SK-N-SH treated with all-trans-retinoic acid at 6 μM for 48 hours (cell line): ENCODE measurements around the gene UQCRC1.

Experiments used
- BACH2 ChIP-seq: fragments of 250-450 bp; sonication (Bioruptor Pico); IDR thresholded peaks from 2 replicates; pipeline ENCODE4 v1.9.0; 2021; ENCODE audit warnings: mild to moderate bottlenecking, borderline replicate concordance
- CREB5 ChIP-seq: fragments of 250-450 bp; sonication (Bioruptor Pico); IDR thresholded peaks from 2 replicates; pipeline ENCODE4 v1.5.1; 2020; ENCODE audit warnings: low read depth, mild to moderate bottlenecking, moderate library complexity
- GLIS3 ChIP-seq: fragments of 250-450 bp; sonication (Bioruptor Pico); IDR thresholded peaks from 2 replicates; pipeline ENCODE4 v1.5.0; 2020; ENCODE audit warnings: mild to moderate bottlenecking, moderate library complexity
- RARB ChIP-seq: fragments of 250-450 bp; sonication (Bioruptor Pico); IDR thresholded peaks from 2 replicates; pipeline ENCODE4 v1.8.0; 2021; ENCODE audit warnings: mild to moderate bottlenecking, moderate library complexity
- TCF4 ChIP-seq: fragments of 250-450 bp; sonication (Bioruptor Pico); IDR thresholded peaks from 2 replicates; pipeline ENCODE4 v1.8.0; 2021; ENCODE audit warnings: mild to moderate bottlenecking, moderate library complexity, borderline replicate concordance
- TOX ChIP-seq: fragments of 250-450 bp; sonication (Bioruptor Pico); IDR thresholded peaks from 2 replicates; pipeline ENCODE4 v1.8.0; 2021; ENCODE audit warnings: mild to moderate bottlenecking, moderate library complexity, borderline replicate concordance
- ZFP3 ChIP-seq: fragments of 250-450 bp; sonication (Bioruptor Pico); IDR thresholded peaks from 2 replicates; pipeline ENCODE4 v1.5.0; 2020; ENCODE audit warnings: mild to moderate bottlenecking, moderate library complexity
- ZFP30 ChIP-seq: fragments of 450-650 bp; formaldehyde crosslinking; IDR thresholded peaks from 2 replicates; pipeline ENCODE4 v1.5.0; 2022; ENCODE audit warnings: mild to moderate bottlenecking, moderate library complexity
- ZNF565 ChIP-seq: fragments of 450-650 bp; formaldehyde crosslinking; conservative IDR thresholded peaks from 2 replicates; pipeline ENCODE4 v1.5.0; 2020; ENCODE audit warnings: low read depth, mild to moderate bottlenecking, moderate library complexity
- ZNF70 ChIP-seq: fragments of 450-650 bp; formaldehyde crosslinking; IDR thresholded peaks from 2 replicates; pipeline ENCODE4 v1.5.0; 2020; ENCODE audit warnings: mild to moderate bottlenecking, moderate library complexity
- ZNF8 ChIP-seq: fragments of 450-650 bp; formaldehyde crosslinking; IDR thresholded peaks from 2 replicates; pipeline ENCODE4 v1.5.0; 2020; ENCODE audit warnings: mild to moderate bottlenecking, moderate library complexity
- TF ChIP-seq, protein P1 (sequence below): fragments of 250-450 bp; sonication (Bioruptor Pico); IDR thresholded peaks from 2 replicates; pipeline ENCODE4 v1.8.0; 2020; ENCODE audit warnings: mild to moderate bottlenecking, moderate library complexity, borderline replicate concordance

DNA sequence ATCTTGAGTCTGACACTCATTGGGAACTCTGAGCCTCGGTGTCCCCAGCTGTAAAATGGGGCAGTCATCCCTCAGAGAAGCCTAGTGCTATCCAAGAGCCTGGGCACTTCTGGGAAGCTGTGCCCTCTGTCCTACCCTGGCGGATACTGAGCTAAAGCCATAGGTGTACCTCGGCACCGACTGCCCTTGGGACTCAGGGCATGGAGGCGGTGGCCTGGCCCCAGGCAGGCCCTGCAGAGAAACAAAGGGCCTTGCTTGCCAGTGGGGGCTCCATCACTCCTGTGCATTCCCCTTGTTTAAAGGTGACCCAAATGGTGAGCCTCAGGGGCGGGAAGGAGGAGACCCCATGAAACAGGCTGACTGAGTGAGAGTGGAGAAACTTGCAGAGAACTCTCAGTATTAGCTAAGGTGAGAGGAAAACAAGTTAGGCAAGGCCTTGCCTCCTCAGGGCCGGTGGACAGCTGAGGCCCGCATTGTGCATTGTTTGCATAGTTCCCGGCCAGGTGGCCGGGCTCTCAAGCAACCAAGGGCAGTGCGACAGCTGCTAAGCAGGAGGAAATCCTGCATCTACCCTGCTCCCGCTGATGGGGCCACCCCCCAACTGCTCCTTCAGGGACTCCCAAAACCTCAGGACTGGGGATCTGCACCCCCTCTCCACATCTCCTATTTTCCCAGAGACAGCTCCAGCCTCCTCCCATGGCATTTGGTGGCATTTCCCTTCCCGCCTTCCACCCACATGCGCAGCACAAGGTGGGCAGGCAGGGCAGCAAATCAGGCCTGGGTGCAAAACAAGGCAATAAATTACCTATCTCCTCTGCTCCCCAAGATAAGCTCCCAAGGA, 57.1 kb downstream of the UQCRC1 start:
- TF ChIP-seq ZFP3 (CRISPR knock-in tag) = no peak
- TF ChIP-seq, protein P1, sequence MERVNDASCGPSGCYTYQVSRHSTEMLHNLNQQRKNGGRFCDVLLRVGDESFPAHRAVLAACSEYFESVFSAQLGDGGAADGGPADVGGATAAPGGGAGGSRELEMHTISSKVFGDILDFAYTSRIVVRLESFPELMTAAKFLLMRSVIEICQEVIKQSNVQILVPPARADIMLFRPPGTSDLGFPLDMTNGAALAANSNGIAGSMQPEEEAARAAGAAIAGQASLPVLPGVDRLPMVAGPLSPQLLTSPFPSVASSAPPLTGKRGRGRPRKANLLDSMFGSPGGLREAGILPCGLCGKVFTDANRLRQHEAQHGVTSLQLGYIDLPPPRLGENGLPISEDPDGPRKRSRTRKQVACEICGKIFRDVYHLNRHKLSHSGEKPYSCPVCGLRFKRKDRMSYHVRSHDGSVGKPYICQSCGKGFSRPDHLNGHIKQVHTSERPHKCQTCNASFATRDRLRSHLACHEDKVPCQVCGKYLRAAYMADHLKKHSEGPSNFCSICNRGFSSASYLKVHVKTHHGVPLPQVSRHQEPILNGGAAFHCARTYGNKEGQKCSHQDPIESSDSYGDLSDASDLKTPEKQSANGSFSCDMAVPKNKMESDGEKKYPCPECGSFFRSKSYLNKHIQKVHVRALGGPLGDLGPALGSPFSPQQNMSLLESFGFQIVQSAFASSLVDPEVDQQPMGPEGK = no peak
- no peak for TF ChIP-seq ZNF565
- TF ChIP-seq GLIS3 (CRISPR knock-in tag) = no peak
- no peak for TF ChIP-seq ZFP30 (CRISPR knock-in tag)
- no peak for TF ChIP-seq ZNF8 (CRISPR knock-in tag)
- TF ChIP-seq CREB5 (CRISPR knock-in tag) = no peak
- no peak for TF ChIP-seq BACH2 (CRISPR knock-in tag)
- TF ChIP-seq TCF4 = no peak
- TF ChIP-seq RARB (CRISPR knock-in tag) = no peak
- TF ChIP-seq TOX (CRISPR knock-in tag) = no peak
- TF ChIP-seq ZNF70 (CRISPR knock-in tag) = no peak
